Testis (tissue), 3 donors: ENCODE measurements around the gene LHCGR. TPM values are rescaled to one million over a fixed set of nuclear protein-coding genes. Genes with fewer than 3 reads are reported as not detected.

ENCODE experiments used
- DNase-seq: peaks from one replicate; pipeline ENCODE4 v3.0.0-alpha.2; 2019
- H3K27ac ChIP-seq, 2 donors: fragments of 200-600 bp; sonication (generic); one replicate each; pipeline ENCODE4 v1.5.1; 2019
- H3K27me3 ChIP-seq: fragments of 200-600 bp; sonication (generic); one replicate; pipeline ENCODE4 v1.5.1; 2019
- H3K36me3 ChIP-seq: fragments of 200-600 bp; sonication (generic); one replicate; pipeline ENCODE4 v1.5.1; 2017; ENCODE audit warnings: low read depth; ENCODE audit errors: missing control alignments
- H3K4me1 ChIP-seq: fragments of 200-600 bp; sonication (generic); one replicate; pipeline ENCODE4 v1.5.1; 2019
- H3K4me3 ChIP-seq, 2 donors: fragments of 200-600 bp; sonication (generic); one replicate each; pipeline ENCODE4 v1.5.1; 2017 to 2019
- H3K9me3 ChIP-seq: fragments of 200-600 bp; sonication (generic); one replicate; pipeline ENCODE4 v1.5.1; 2017
- CTCF ChIP-seq, 3 experiments: fragments of 450-650 bp in 2 of 3; fragments of 200-600 bp in 1 of 3; sonication (generic) in 1 of 3; IDR thresholded peaks; one replicate each; pipeline ENCODE4 v1.5.1; 2016 to 2019; ENCODE audit warnings: antibody characterized with exemption in 3 of 3, mild to moderate bottlenecking in 2 of 3, moderate library complexity in 1 of 3
- POLR2A ChIP-seq: fragments of 450-650 bp; IDR thresholded peaks from one replicate; pipeline ENCODE4 v1.6.1; 2017; ENCODE audit warnings: antibody characterized with exemption, mild to moderate bottlenecking, moderate library complexity
- WGBS, 2 donors: methylation state at CpG; one replicate each; pipeline ENCODE4 v1.1.5; 2018; 5-methylcytosine and 5-hydroxymethylcytosine counted together
- intact Hi-C: fragments of 100-400 bp; cut with DNase I; formaldehyde crosslinking; loops from one replicate; pipeline ENCODE4 v1.15.1; 2023; ENCODE audit warnings: low total_unique reads
- polyA plus RNA-seq: library from polyadenylated mRNA; stranded (reverse); fragments of 350-450 nt; fragmentation: Illumina TruSeq; extraction: RNeasy Lipid Tissue Mini Kit (QIAGEN cat#74804); gene quantifications from one replicate; pipeline ENCODE4 v1.2.3, GENCODE V29; 2014; ENCODE audit warnings: low read depth, low replicate concordance; ENCODE audit not compliant: insufficient read depth
- total RNA-seq, 2 donors: library from RNA; depleted of rRNA; stranded (reverse); fragments of >200 nt; gene quantifications; one replicate each; pipeline ENCODE4 v1.2.3, GENCODE V29; 2016

LHCGR gene
- total and polyA plus RNA-seq, 3 donors from 2014 or later: 1.5 to 7.5 (median 2.1) TPM

GRCh38 chr2:48736251-48736650, 19.3 kb downstream of the LHCGR start:
- Histone ChIP-seq H3K27me3 (no peaks in the 10 kb centered on the region), H3K27ac (no peak overlapping the region), H3K36me3 (no peaks in the 10 kb centered on the region), H3K4me1 (no peaks in the 10 kb centered on the region), H3K9me3 (no peaks in the 10 kb centered on the region), H3K4me3 (no peak overlapping the region)
- WGBS, 2 donors: 59 to 63% methylated on average over 2 of the region's 2 CpGs
- intact Hi-C loops: no loop called here
- TF ChIP-seq POLR2A (no peak), CTCF (IDR thresholded peaks at IDR 0.05) (no peak)
- no peak for DNase-seq

- DNase-seq: no peak
- H3K4me1 ChIP-seq: no peaks in the 10 kb centered on the region
These were observed 20.8 kb downstream of the LHCGR start for GRCh38 chr2:48734576-48735303.

GRCh38 chr2:48733067-48733503, 22.4 kb downstream of the LHCGR start:
- TF ChIP-seq POLR2A (no peak), CTCF (IDR thresholded peaks at IDR 0.05) (no peak)
- no peaks in the 10 kb centered on the region for H3K9me3 ChIP-seq
- no peaks in the 10 kb centered on the region for H3K36me3 ChIP-seq
- no peak overlapping the region for H3K4me3 ChIP-seq
- no peak overlapping the region for H3K27ac ChIP-seq
- intact Hi-C loops: no loop called here
- H3K27me3 ChIP-seq: no peaks in the 10 kb centered on the region
- 15 to 33% methylated on average over 2 of the region's 2 CpGs for WGBS, 2 donors
- no peak for DNase-seq
- H3K4me1 ChIP-seq: no peaks in the 10 kb centered on the region

More at GRCh38 chr2:48734576-48735303, 20.8 kb downstream of the LHCGR start:
- intact Hi-C loops: no loop called here
- H3K9me3 ChIP-seq: no peaks in the 10 kb centered on the region
- no peaks in the 10 kb centered on the region for H3K36me3 ChIP-seq
- 54 to 57% methylated on average over 5 of the region's 5 CpGs for WGBS, 2 donors
- H3K27me3 ChIP-seq: no peaks in the 10 kb centered on the region
- H3K4me3 ChIP-seq: no peak overlapping the region
- no peak overlapping the region for H3K27ac ChIP-seq
- no peak for TF ChIP-seq POLR2A
- no peak for TF ChIP-seq CTCF (IDR thresholded peaks at IDR 0.05)

- no peaks in the 10 kb centered on the region for H3K27me3 ChIP-seq
- no peaks in the 10 kb centered on the region for H3K36me3 ChIP-seq
- no peaks in the 10 kb centered on the region for H3K4me1 ChIP-seq
- TF ChIP-seq CTCF (IDR thresholded peaks at IDR 0.05) (no peak), POLR2A (no peak)
- DNase-seq: no peak
- no peak overlapping the region for H3K27ac ChIP-seq
- intact Hi-C loops: no loop called here
- H3K9me3 ChIP-seq: no peaks in the 10 kb centered on the region
- no peak overlapping the region for H3K4me3 ChIP-seq
These were observed 26.7 kb downstream of the LHCGR start for GRCh38 chr2:48728840-48729239.

GRCh38 chr2:48728295-48728694, 27.2 kb downstream of the LHCGR start:
- no peak for DNase-seq
- H3K9me3 ChIP-seq: no peaks in the 10 kb centered on the region
- H3K27ac ChIP-seq: no peak overlapping the region
- 79 to 93% methylated on average over 2 of the region's 2 CpGs for WGBS, 2 donors
- H3K4me3 ChIP-seq: no peak overlapping the region
- no peaks in the 10 kb centered on the region for H3K27me3 ChIP-seq
- intact Hi-C loops: no loop called here
- no peaks in the 10 kb centered on the region for H3K4me1 ChIP-seq
- H3K36me3 ChIP-seq: no peaks in the 10 kb centered on the region
- no peak for TF ChIP-seq POLR2A
- TF ChIP-seq CTCF (IDR thresholded peaks at IDR 0.05): no peak
